HT1080 (cell line): ENCODE results near the gene DNAH2. TPM values are rescaled to one million over a fixed set of nuclear protein-coding genes. Genes with fewer than 3 reads are reported as not detected.

Experiments used
- DNase-seq: peaks from one replicate; pipeline ENCODE4 v3.0.0-alpha.2; 2015; ENCODE audit warnings: low read depth
- total RNA-seq: library from RNA; depleted of rRNA; stranded (reverse); fragments of >200 nt; shearing (Covaris generic); gene quantifications from 2 replicates; pipeline ENCODE4 v1.2.3, GENCODE V29; 2014

Gene DNAH2
- total RNA-seq, 1 experiment from 2014 or later, result not detected

DNA sequence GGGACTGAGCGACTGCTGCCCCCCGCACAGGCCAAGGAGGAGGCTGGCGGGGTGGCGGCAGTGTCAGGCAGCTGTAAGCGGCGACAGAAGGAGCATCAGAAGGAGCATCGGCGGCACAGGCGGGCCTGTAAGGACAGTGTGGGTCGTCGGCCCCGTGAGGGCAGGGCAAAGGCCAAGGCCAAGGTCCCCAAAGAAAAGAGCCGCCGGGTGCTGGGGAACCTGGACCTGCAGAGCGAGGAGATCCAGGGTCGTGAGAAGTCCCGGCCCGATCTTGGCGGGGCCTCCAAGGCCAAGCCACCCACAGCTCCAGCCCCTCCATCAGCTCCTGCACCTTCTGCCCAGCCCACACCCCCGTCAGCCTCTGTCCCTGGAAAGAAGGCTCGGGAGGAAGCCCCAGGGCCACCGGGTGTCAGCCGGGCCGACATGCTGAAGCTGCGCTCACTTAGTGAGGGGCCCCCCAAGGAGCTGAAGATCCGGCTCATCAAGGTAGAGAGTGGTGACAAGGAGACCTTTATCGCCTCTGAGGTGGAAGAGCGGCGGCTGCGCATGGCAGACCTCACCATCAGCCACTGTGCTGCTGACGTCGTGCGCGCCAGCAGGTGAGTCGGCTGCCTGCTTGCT lies 131.7 kb downstream of the DNAH2 start:
- DNase-seq, result no peak

DNA sequence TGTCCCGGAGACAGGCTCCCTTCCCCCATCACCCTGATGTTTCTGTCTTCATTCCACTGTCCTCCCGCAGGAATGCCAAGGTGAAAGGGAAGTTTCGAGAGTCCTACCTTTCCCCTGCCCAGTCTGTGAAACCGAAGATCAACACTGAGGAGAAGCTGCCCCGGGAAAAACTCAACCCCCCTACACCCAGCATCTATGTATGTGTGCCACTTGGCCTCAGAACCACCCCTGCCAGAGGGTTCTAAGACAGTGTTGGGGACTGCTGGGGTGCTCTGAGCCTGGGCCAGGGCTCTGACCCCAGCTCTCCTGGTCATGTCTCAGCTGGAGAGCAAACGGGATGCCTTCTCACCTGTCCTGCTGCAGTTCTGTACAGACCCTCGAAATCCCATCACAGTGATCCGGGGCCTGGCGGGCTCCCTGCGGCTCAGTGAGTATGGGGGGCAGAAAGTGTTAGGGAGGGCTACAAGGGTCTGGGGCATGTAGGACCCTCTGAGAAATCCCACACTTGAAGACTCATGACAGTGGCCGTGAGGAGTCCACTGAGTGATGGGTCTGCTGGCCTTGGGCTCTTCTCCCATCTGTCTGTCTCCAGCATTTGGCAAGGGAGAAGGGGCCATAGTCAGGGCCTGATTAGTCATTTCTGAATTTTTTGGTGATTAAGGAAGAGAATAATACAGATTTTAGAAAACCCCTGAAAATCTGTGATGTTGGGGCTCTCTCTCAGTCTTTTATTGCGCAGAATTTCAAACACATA lies 132.4 kb downstream of the DNAH2 start:
- DNase-seq, result no peak

DNA sequence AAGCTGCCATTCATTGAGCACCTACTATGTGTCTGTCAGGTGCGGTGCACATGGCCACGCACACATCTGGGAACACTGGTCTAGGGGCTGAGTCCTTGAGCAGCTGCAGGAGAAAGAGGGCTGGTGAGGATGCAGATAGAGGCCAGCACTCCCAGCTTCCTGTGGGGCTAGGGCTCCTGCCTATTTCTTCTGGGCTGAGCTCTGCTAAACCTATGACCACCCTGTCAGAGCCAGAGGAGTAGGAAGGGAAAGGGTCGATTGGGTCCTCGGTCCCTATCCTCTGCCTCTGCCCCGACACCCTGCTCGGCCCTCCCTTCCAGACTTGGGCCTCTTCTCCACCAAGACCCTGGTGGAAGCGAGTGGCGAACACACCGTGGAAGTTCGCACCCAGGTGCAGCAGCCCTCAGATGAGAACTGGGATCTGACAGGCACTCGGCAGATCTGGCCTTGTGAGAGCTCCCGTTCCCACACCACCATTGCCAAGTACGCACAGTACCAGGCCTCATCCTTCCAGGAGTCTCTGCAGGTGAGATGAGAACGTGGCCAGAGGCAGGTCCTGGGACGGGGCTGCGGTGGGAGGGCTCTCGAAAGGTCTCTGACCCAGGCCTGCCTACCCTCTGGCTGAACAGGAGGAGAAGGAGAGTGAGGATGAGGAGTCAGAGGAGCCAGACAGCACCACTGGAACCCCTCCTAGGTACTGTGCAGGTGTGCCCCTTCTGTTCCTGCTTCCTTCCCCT lies 133.3 kb downstream of the DNAH2 start:
- DNase-seq, result no peak

DNA sequence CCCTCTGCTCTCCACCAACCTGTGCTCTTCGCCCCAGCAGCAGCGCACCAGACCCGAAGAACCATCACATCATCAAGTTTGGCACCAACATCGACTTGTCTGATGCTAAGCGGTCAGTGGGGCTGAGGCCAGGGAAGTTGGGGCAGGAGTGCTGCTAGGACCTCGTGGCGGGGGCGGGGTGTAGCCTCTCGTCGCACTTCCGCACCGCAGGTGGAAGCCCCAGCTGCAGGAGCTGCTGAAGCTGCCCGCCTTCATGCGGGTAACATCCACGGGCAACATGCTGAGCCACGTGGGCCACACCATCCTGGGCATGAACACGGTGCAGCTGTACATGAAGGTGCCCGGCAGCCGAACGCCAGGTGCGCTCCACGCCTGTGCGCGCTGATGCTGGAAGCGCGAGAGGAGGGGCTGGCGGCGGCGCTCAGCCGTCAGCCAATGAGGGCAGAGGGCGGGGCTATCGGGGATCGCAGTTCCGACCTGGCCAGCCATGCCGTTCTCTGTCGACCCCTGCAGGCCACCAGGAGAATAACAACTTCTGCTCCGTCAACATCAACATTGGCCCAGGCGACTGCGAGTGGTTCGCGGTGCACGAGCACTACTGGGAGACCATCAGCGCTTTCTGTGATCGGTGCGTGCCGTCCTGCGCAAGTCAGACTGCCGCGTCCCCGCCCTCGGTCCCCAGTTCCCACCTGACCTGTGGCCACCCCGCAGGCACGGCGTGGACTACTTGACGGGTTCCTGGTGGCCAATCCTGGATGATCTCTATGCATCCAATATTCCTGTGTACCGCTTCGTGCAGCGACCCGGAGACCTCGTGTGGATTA lies 134.1 kb downstream of the DNAH2 start:
- peak; percentile 71 for DNase-seq

GRCh38 chr17:7852262-7852670 lies 134.7 kb downstream of the DNAH2 start:
- DNase-seq, result no peak

DNA sequence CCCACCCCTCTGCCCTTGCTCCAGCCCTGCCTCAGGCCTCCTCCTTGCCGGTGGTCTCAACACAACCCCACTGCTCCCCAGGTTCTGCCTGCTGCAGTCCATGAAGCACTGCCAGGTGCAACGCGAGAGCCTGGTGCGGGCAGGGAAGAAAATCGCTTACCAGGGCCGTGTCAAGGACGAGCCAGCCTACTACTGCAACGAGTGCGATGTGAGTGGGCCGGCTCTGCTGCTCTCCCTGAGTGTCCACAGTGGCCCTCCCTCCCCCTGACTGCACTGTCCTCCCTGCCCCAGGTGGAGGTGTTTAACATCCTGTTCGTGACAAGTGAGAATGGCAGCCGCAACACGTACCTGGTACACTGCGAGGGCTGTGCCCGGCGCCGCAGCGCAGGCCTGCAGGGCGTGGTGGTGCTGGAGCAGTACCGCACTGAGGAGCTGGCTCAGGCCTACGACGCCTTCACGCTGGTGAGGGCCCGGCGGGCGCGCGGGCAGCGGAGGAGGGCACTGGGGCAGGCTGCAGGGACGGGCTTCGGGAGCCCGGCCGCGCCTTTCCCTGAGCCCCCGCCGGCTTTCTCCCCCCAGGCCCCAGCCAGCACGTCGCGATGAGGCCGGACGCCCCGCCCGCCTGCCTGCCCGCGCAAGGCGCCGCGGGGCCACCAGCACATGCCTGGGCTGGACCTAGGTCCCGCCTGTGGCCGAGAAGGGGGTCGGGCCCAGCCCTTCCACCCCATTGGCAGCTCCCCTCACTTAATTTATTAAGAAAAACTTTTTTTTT lies 135.6 kb downstream of the DNAH2 start:
- DNase-seq, result no peak

- DNase-seq, result no peak
Observed at GRCh38 chr17:7853691-7854038, 136.1 kb downstream of the DNAH2 start.

DNA sequence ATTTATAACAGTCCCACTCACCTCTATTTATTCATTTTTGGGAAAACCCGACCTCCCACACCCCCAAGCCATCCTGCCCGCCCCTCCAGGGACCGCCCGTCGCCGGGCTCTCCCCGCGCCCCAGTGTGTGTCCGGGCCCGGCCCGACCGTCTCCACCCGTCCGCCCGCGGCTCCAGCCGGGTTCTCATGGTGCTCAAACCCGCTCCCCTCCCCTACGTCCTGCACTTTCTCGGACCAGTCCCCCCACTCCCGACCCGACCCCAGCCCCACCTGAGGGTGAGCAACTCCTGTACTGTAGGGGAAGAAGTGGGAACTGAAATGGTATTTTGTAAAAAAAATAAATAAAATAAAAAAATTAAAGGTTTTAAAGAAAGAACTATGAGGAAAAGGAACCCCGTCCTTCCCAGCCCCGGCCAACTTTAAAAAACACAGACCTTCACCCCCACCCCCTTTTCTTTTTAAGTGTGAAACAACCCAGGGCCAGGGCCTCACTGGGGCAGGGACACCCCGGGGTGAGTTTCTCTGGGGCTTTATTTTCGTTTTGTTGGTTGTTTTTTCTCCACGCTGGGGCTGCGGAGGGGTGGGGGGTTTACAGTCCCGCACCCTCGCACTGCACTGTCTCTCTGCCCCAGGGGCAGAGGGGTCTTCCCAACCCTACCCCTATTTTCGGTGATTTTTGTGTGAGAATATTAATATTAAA lies 136.7 kb downstream of the DNAH2 start:
- no peak for DNase-seq

- DNase-seq, result no peak
Observed at GRCh38 chr17:7854851-7855659, 137.5 kb downstream of the DNAH2 start, which contains the start of gene TMEM88. Gene TMEM88 (plus strand): TSS chr17:7855066. CDS start chr17:7855075, 9 bp downstream.

- DNase-seq, result no peak
Observed at GRCh38 chr17:7855660-7856010, 138.1 kb downstream of the DNAH2 start.

DNA sequence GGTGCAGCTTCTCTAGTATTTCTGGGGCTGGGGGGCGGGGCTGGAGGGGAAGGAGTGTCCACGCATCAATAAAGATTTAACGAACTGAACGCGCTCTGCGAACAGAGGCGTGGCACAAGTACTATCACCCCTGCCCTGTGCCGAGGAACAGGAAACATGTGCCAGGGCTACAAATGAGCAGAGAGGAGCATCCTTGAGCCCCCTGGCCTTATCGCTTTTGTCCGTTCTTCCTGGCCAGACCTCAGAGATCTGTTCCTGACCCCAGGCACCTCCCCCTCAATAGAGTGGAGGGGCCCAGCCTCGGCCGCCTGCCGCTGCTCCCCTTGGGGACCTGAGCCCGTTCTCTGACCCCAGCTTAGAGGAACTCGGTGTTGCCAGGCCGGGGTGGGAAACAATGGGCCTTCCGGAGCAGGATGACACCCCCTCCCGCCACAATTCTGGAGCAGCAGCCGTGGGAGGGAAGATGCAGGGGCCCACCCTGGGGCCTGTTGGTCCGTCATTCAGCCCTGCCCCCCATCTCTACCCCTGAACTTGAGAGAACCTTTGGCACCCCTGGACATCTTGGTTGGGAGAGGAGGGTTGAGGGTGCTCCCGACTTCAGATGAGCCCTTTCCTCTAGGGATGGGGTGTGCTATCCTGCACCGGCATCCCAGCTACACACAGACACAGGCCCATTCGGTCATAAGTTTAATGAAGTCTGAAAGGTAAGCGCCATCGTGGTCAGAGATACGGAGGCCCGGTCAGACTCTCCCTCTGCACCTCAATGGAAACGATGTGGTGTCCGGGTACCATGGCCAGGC lies 138.7 kb downstream of the DNAH2 start:
- no peak for DNase-seq

DNA sequence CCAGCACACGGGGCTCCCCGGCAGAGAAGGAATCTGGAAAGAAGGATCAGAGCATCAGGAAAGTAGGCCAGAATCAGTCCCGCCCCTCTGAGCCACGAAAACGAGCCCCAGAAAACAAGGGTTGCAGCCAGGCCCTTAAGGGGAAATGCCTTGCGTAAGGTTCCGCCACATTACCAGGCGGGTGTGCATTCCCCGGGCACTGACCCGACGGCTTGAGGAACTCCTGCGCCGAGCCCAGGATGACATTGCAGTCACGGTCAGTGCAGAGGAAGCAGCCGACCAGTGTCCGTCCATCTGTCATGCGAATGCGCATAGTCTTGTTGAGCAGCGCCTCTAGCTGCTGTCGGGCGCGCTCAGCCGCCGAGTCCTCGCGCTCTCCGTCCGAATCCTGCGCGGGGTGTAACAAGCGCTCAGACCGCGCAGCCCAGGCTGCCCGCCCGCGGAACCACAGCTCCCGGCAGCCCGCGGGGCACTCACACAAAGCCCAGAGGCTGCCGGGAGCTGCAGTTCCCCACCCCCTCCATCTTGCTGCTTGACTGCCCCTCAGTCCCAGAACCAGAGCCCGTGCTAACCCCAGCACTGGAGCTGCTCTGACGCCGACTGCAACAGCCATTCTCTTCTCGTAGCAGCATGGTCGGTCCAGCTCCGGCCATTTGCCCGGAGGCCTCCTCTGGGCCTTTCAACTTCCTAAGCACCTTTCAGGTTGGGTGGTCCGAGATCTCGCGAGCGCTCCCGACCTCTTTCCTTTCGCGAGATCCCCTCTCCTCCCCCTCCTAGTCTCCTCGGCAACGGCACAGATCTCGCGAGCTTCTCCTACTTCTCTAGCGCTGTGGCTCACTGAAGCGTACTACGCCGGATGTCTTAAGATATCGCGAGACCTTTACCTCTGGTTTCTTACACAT lies 139.5 kb downstream of the DNAH2 start, which contains the start of gene NAA38:
TSS of gene NAA38 (minus strand) at position 749 of the 902 bp plus-strand sequence. CDS start at position 653, 96 bp downstream.
- peak; percentile 98 for DNase-seq

GRCh38 chr17:7857713-7858521 lies 140.4 kb downstream of the DNAH2 start, which contains the start of gene CYB5D1:
Gene CYB5D1 (plus strand): TSS chr17:7858003. CDS start chr17:7858135, 132 bp downstream.
- no peak for DNase-seq

GRCh38 chr17:7858522-7858810 lies 140.9 kb downstream of the DNAH2 start:
- no peak for DNase-seq

- DNase-seq, result no peak
Observed at GRCh38 chr17:7859028-7859427, 141.5 kb downstream of the DNAH2 start.

GRCh38 chr17:7862692-7863437 lies 145.3 kb downstream of the DNAH2 start:
- DNase-seq, result peak; percentile 42
